Cardiac fibroblast (primary cell): ENCODE measurements around the gene ISM2.
A peak's percentile ranks its signal among the peaks of the same experiment; 100 is the strongest.

Experiments used
- DNase-seq, 2 donors: peaks; one replicate each; pipeline versions ENCODE4 v3.0.0 to v3.0.0-alpha.2; 2010; ENCODE audit warnings: low read depth in 2 of 2
- H3K4me3 ChIP-seq, 2 donors: replicated peaks in 1 of 2; 1 replicate in 1 of 2; 2 replicates in 1 of 2; pipeline ENCODE4 v1.5.1; 2011; ENCODE audit warnings: low read depth in 2 of 2, low read length in 2 of 2, mild to moderate bottlenecking in 2 of 2, moderate library complexity in 1 of 2
- CTCF ChIP-seq: IDR thresholded peaks from one replicate; pipeline ENCODE4 v1.5.1; 2011; ENCODE audit warnings: low read depth, mild to moderate bottlenecking, low read length, inconsistent platforms

ISM2 gene

GRCh38 chr14:77482422-77482821 is 16.2 kb downstream of the ISM2 start:
- no peak overlapping the region for H3K4me3 ChIP-seq
- TF ChIP-seq CTCF: no peak
- no peak for DNase-seq

GRCh38 chr14:77478796-77479195 is 19.8 kb downstream of the ISM2 start:
- TF ChIP-seq CTCF: no peak
- DNase-seq: no peak
- no peak overlapping the region for H3K4me3 ChIP-seq

GRCh38 chr14:77478029-77478428 is 20.6 kb downstream of the ISM2 start:
- TF ChIP-seq CTCF: no peak
- H3K4me3 ChIP-seq: no peak overlapping the region
- no peak for DNase-seq

- TF ChIP-seq CTCF: no peak
These were observed 23.0 kb downstream of the ISM2 start for GRCh38 chr14:77475432-77476115.

GRCh38 chr14:77474479-77475177 is 24.0 kb downstream of the ISM2 start:
- DNase-seq: peak in 1 of 2 donors; percentile 25
- TF ChIP-seq CTCF: no peak
- H3K4me3 ChIP-seq: no peak overlapping the region

More at GRCh38 chr14:77475432-77476115, 23.0 kb downstream of the ISM2 start:
- H3K4me3 ChIP-seq: no peak overlapping the region
- no peak for DNase-seq

- TF ChIP-seq CTCF: no peak
- DNase-seq: no peak
- H3K4me3 ChIP-seq: no peak overlapping the region
These were observed 24.7 kb downstream of the ISM2 start for GRCh38 chr14:77473921-77474320.
